ENCODE results near the gene PELI2.

PELI2 gene

GRCh38 chr14:56172571-56172971 lies 54.4 kb downstream of the PELI2 start:
- no peak for DNase-seq (ENCODE audit: low read depth)

- no peak for DNase-seq (ENCODE audit: low read depth)
Observed at GRCh38 chr14:56173365-56173922, 55.2 kb downstream of the PELI2 start.

- DNase-seq (ENCODE audit: low read depth) = no peak
Observed at GRCh38 chr14:56175773-56176172, 57.6 kb downstream of the PELI2 start.

- no peak for DNase-seq (ENCODE audit: low read depth)
Observed at GRCh38 chr14:56176530-56176929, 58.3 kb downstream of the PELI2 start.

- DNase-seq (ENCODE audit: low read depth) = no peak
Observed at GRCh38 chr14:56177036-56177435, 58.8 kb downstream of the PELI2 start.

- no peak for DNase-seq (ENCODE audit: low read depth)
Observed at GRCh38 chr14:56180754-56181542, 62.7 kb downstream of the PELI2 start.

- DNase-seq (ENCODE audit: low read depth) = no peak
Observed at GRCh38 chr14:56181681-56182085, 63.5 kb downstream of the PELI2 start.

GRCh38 chr14:56182410-56182809 lies 64.2 kb downstream of the PELI2 start:
- DNase-seq (ENCODE audit: low read depth) = no peak

GRCh38 chr14:56183631-56184157 lies 65.5 kb downstream of the PELI2 start:
- no peak for DNase-seq (ENCODE audit: low read depth)

GRCh38 chr14:56185992-56186391 lies 67.8 kb downstream of the PELI2 start:
- DNase-seq (ENCODE audit: low read depth) = no peak

- DNase-seq (ENCODE audit: low read depth) = no peak
Observed at GRCh38 chr14:56187736-56188135, 69.5 kb downstream of the PELI2 start.

GRCh38 chr14:56189307-56189706 lies 71.1 kb downstream of the PELI2 start:
- no peak for DNase-seq (ENCODE audit: low read depth)

- no peak for DNase-seq (ENCODE audit: low read depth)
Observed at GRCh38 chr14:56193347-56193746, 75.1 kb downstream of the PELI2 start.

GRCh38 chr14:56194042-56194441 lies 75.8 kb downstream of the PELI2 start:
- no peak for DNase-seq (ENCODE audit: low read depth)

- no peak for DNase-seq (ENCODE audit: low read depth)
Observed at GRCh38 chr14:56195223-56195622, 77.0 kb downstream of the PELI2 start.

GRCh38 chr14:56195704-56196103 lies 77.5 kb downstream of the PELI2 start:
- no peak for DNase-seq (ENCODE audit: low read depth)

GRCh38 chr14:56196274-56196673 lies 78.1 kb downstream of the PELI2 start:
- no peak for DNase-seq (ENCODE audit: low read depth)

GRCh38 chr14:56197150-56197549 lies 78.9 kb downstream of the PELI2 start:
- no peak for DNase-seq (ENCODE audit: low read depth)

GRCh38 chr14:56198438-56198837 lies 80.2 kb downstream of the PELI2 start:
- no peak for DNase-seq (ENCODE audit: low read depth)

- DNase-seq (ENCODE audit: low read depth) = no peak
Observed at GRCh38 chr14:56199095-56199981, 81.1 kb downstream of the PELI2 start.

- no peak for DNase-seq (ENCODE audit: low read depth)
Observed at GRCh38 chr14:56199982-56200577, 81.9 kb downstream of the PELI2 start.

GRCh38 chr14:56202256-56202655 lies 84.0 kb downstream of the PELI2 start:
- no peak for DNase-seq (ENCODE audit: low read depth)
